OCI-M1 (cell line): Measurements from ENCODE around the gene RNF220.

Source experiments
- DNase-seq: peaks from one replicate; lab custom pipeline; 2025; lab: John Stamatoyannopoulos, UW

RNF220 gene

DNA sequence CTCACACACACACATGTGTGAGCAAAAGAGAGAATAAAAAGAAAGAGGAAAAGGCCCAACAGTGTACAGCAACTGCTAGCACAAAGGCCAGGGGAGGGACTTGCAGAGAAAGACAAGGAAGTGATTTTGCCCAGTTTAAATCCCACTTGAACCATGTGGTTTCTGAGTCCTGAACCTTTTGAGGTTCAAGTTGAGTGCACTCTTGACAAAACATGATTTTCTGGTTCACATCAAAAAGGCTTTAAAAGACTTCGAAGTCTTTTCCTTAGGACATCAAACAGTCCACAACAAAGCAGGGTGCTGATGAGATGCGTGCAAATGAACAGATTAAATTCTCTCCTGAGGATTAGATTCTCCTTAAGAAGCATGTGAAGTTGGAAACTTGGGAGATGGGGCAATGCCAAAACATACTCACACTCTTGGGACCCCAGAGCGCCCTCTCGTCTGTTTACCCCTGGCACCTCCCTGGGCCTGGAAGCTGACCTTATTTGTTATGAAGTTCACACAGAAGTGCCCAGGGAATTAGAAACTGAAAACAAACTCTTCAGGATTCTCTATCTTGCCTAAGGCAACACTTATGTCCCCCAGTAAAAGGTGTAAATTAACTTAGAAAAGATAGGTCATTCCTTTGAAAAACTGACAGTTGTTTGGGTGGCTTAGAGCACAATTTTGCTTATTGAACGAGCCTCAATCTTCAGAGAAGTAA lies 31.5 kb downstream of the RNF220 start:
- no peak for DNase-seq

GRCh38 chr1:44437107-44437716 lies 32.2 kb downstream of the RNF220 start:
- DNase-seq, result no peak

GRCh38 chr1:44442791-44443190 lies 37.7 kb downstream of the RNF220 start:
- no peak for DNase-seq

DNA sequence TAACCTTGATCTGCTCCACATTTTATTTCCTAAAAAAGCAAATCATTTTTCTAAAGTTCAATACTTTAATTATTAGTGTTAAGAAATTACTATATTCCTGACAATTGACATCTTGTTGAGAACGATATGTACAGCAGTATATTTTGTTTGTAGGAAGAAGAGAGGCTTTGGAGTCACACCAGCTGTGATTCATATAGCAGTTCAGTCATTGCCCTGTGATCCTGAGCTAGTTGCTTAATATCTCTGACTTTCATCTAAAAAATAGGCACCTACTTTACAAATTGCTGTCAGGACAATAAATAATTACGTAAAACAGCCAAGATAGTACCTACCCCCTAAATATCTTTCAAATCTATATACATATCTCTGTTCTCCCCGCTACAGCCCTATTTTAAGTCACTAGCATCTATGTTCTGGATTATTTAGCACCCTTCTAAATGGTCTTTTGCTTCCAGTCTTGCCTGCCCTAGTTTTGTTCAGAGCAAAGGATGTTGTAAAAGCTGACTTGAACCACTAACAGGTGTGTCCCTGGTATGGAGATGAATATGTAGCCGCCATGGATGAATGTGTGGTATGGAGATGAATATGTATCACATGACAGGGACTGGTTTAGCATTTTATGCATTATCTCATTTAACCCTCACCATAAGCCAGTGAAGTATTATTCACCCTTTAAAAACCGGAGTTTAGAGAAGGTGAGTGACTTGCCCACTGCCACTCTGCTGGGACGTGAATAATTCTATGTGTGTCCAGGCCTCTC lies 42.2 kb downstream of the RNF220 start:
- DNase-seq, result no peak

DNA sequence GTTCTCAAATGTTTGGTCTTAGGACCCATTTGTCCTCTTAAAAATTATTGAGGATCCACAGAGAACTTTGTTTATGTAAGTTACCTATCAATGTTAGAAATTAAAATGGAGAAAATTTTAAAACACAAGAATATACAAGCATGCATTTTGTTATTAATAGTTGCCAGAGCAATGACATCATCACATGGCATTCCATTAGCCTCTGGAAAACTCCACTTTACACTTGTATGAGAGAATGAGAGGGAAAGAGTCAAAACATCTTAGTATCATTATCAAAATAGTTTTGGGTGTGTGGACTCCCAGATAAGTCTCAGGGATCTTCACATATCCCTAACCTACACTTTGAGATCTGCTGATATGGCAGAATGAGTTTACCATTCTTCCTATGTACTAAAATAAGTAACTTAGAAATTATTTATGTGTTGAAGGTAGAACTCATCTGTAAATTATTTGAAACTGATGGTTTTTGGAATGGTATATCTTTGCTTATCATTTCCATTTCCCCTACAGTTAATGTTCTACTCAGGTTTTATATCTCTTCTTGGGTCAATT lies 48.8 kb downstream of the RNF220 start:
- no peak for DNase-seq

GRCh38 chr1:44454704-44455103 lies 49.6 kb downstream of the RNF220 start:
- DNase-seq, result no peak

DNA sequence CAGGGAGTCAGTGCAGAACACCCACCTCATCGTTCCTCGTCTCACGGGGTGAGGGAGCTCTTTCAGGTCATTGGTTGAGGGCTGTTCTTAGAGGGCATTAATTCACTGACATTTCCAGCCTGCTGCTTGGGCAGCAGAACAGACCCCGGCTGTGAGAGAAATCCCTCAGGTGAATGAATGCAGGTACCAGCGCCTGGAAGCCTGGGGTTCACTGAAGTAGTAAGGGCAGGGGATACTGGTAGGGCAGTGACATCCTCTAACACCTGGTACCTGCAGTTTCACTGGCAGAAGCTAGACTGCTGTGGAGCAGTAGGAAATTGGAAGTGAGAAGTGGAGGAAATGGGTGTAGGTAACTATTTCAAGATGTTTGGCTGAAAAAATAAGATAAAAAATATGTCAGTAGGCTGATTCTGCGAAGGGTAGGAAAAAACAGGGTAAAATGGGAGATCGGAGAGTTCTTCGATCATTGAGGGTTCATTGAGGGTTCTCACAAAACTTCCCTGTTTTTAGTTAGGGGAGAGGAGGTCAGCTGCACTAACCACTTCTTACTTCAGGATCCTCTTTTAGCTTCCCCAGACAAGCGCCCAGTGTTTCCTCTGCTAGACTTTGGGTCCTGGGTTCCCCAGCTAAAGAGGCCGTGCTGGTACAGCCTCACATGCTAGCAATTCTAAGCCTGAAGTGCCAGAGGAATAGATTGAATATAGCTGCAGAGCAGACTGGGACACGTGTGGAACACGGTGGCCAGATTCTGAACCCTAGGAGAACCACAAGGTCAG lies 55.2 kb downstream of the RNF220 start:
- no peak for DNase-seq

DNA sequence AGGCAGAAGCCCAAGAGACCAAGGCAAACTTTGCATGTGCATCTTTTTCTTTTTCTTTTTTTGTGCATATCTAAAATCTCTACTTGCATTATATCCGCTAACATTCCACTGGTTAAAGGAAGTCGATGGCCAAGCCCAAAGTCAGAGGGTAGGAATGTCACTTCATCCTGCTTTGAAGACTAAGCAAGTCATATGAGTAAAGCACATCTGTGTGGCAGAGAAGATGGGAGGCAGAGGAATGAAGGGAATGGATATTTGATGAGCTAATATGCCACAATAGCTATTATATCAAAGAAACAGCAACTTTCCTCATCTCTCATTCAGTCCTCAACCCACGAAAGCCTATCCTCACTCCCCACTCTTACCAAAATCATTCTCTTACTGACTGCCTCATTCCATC lies 59.3 kb downstream of the RNF220 start:
- DNase-seq, result no peak

DNA sequence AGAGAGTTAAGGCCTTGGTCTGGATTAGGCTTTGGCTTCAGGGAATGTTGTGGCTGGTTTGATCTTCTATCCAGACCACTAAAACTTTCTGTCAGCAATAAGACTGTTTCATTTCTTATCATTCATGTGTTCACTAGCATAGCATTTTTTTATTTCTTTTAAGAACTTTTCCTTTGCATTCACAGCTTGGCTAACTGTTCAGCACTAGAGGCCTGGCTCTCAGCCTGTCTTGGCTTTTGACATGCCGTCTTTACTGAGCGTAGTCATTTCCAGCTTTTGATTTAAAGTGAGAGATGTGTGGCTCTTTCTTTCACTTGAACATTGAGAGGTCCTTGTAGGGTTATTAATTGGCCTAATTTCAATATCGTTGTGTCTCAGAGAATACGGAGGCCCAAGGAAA lies 62.5 kb downstream of the RNF220 start:
- no peak for DNase-seq

- no peak for DNase-seq
Observed at GRCh38 chr1:44471911-44472453, 66.9 kb downstream of the RNF220 start.

DNA sequence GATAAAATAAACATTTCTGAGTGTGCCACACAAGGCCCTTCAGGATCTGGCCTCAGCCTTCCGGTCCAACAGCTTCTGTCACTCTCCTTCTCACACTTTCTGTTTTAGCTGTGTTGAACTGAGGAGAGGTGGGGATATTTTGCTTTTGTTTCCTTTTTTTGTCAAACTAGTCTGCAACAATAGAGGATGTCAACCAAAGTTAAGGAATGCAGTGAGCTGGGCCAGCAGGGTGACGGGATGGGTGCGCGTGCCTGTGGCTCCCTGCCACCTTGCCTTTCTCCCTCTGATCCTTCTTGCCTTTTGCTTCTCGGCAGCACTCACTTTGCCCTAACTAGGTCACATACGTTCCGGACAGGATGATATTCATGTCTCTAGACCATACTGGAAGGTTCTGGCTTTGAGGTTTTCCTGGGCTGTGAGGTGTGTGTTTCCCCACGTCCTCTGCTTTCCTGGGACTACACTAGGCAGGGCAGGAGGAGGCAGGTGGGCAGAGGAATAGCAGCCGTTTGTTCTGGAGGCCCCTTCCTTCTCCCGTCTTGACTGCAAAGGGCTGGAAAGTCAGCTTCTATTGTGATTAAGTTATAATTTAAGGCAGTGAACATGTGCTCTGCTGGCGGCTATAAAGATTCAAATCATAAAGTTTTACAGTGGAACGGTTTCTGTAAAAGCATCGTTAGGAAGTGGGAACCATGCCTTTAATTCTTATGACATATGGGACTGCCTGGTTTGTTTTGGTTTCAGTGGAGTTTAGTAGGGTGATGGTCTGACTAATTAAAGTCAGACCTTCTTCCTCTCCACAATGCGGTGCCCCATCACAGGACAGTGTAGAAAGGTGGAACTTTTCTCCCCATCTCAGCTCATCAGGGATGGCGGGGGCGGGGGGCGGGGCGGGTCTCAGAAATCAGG lies 67.8 kb downstream of the RNF220 start:
- no peak for DNase-seq

- DNase-seq, result no peak
Observed at GRCh38 chr1:44476891-44477290, 71.8 kb downstream of the RNF220 start.

DNA sequence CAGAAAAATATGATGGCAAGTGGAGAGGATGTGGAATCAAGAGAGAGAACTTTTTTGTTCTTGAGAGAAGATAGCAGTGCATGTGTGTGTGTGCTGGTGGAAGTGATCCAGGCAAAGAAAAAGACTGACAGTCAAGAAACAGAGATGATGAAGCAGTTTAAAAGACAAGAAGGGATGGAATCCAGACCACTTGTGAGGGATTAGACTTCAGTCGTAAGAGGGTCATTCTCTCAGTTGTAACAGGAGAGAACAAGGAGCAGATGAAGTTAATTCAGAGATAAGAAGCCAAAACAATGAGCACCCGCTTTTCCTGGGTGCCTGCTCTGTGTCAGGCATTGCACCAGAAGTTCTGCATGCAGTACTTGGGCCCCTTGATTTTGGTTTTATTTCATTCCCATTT lies 76.6 kb downstream of the RNF220 start:
- DNase-seq, result no peak

DNA sequence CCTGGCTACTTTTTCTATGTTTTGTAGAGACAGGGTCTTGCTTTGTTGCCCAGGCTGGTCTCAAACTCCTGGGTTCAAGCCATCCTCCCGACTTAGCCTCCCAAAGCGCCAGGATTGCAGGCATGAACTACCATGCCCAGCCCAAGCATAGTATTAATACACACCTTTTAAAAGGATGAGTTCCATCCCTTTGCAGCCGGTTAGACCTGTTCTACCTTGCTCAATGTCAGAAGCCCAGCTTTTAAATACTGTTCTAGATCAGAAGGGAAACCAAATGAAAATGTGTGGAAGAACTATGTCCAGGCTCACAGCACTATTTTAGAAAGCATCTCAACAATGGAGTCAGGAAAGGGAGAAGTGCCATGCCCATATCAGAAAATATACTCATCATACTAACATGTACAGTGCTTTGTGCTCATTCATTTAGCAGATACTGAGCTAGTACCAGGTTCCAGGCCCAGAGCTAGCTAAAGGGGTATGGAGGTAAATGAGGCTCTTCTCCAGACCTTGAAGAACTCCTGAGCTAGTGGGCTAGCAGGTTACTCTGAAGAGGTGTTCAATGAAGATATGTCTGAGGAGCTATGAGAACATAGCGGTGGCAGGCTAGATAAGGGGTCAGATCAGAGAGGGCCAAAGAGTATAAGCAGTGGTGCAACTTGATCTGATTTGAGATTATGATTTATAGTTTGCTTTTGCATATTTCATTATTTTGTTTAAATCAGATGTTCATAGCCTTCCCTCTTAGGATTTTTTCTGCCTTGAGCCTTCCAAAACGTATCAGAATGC lies 78.2 kb downstream of the RNF220 start:
- DNase-seq, result peak; percentile 12

GRCh38 chr1:44484155-44484688 lies 79.2 kb downstream of the RNF220 start:
- DNase-seq, result no peak

- peak; percentile 92 for DNase-seq
Observed at GRCh38 chr1:44485229-44485933, 80.3 kb downstream of the RNF220 start.

- DNase-seq, result peak; percentile 64
Observed at GRCh38 chr1:44485934-44486460, 80.9 kb downstream of the RNF220 start.

DNA sequence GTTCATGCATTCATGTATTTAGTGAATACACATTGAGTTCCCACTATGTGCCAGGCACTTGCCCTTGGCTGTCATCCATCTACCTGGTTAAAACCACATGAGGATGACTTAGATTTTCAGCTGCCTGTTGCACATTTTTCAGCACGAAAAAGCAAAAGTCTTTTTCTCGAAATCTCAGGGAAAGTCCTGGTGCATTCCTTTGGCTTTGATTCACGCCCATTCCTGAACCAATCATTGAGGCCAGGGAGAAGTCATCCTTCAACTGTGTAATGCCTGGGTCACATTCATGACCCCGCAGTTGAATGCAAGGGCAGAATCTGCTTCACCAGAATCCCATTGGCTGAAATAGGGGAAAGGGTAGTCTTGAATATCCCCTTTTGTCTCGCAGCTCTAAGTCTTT lies 84.4 kb downstream of the RNF220 start:
- no peak for DNase-seq
